Myocyte (in vitro differentiated cells): ENCODE results near the gene ORAI2. TPM values are rescaled to one million over a fixed set of nuclear protein-coding genes. Genes with fewer than 3 reads are reported as not detected.
"Not testable (repeated sequence)": the region's sequence is repeated elsewhere in the genome, so short reads cannot be mapped to it uniquely, and the experiment has no call there.

Experiments used
- DNase-seq: peaks from one replicate; pipeline ENCODE4 v3.0.0-alpha.2; 2012; ENCODE audit warnings: low read depth
- microRNA-seq: library from miRNA; unstranded; fragments of <30 nt; microRNA quantifications from one replicate; pipeline ENCODE4, GENCODE V29; 2016
- total RNA-seq: library from RNA; depleted of rRNA; stranded (reverse); fragments of >200 nt; gene quantifications from 2 replicates; pipeline ENCODE4 v1.2.3, GENCODE V29; 2014

The ORAI2 gene
- total RNA-seq, 1 donor from 2014 or later, result 33.5 TPM

- not testable (repeated sequence) for DNase-seq
Measured at GRCh38 chr7:102494473-102495149, 61.2 kb downstream of the ORAI2 start.

GRCh38 chr7:102496861-102497260 is 63.5 kb downstream of the ORAI2 start:
- DNase-seq, result peak; percentile 1

GRCh38 chr7:102497308-102497707 is 63.9 kb downstream of the ORAI2 start:
- not testable (repeated sequence) for DNase-seq

GRCh38 chr7:102498321-102498720 is 64.9 kb downstream of the ORAI2 start:
- not testable (repeated sequence) for DNase-seq

GRCh38 chr7:102503141-102503540 is 69.8 kb downstream of the ORAI2 start:
- DNase-seq, result not testable (repeated sequence)

- DNase-seq, result not testable (repeated sequence)
Measured at GRCh38 chr7:102505298-102506185, 72.2 kb downstream of the ORAI2 start.

Small RNA genes within 50 kb of the gene (microRNA-seq; reads per million reads assigned to microRNA genes)
- gene MIR4467 (0.48 reads per million), gene MIR5090 (0.65 reads per million), gene MIR548O (not detected)

Other genes with a start within 250 kb of the ORAI2 start
- gene SH2B2, start 146.7 kb upstream of the ORAI2 start, total RNA-seq, result 32.1 and 51.6 TPM in 2 replicates
- not detected in 2 replicates for gene SPDYE6, start 77.1 kb upstream of the ORAI2 start, total RNA-seq
- 36.2 and 38.9 TPM in 2 replicates for gene PRKRIP1, start 37.2 kb upstream of the ORAI2 start, total RNA-seq
- gene ALKBH4, start 31.3 kb downstream of the ORAI2 start, total RNA-seq, result 17.5 and 28.7 TPM in 2 replicates
- 41.3 and 52.0 TPM in 2 replicates for gene LRWD1, start 31.4 kb downstream of the ORAI2 start, total RNA-seq
- gene POLR2J, start 45.3 kb downstream of the ORAI2 start, total RNA-seq, result 33.1 and 58.9 TPM in 2 replicates
- 17.4 and 19.8 TPM in 2 replicates for gene RASA4B, start 84.2 kb downstream of the ORAI2 start, total RNA-seq
- gene UPK3BL2, start 110.1 kb downstream of the ORAI2 start, total RNA-seq, result 1.9 and 4.0 TPM in 2 replicates
- not detected in 2 replicates for gene SPDYE2, start 117.7 kb downstream of the ORAI2 start, total RNA-seq
- gene POLR2J3, start 139.0 kb downstream of the ORAI2 start, total RNA-seq, result 22.6 and 26.7 TPM in 2 replicates
- gene RASA4, start 183.2 kb downstream of the ORAI2 start, total RNA-seq, result 26.5 and 28.4 TPM in 2 replicates
- gene UPK3BL1, start 209.2 kb downstream of the ORAI2 start, total RNA-seq, result 24.1 and 25.2 TPM in 2 replicates
- not detected in 2 replicates for gene SPDYE2B, start 216.7 kb downstream of the ORAI2 start, total RNA-seq
- 4.1 and 4.5 TPM in 2 replicates for gene POLR2J2, start 238.1 kb downstream of the ORAI2 start, total RNA-seq